ENCODE measurements around the gene SHLD2.

DNA sequence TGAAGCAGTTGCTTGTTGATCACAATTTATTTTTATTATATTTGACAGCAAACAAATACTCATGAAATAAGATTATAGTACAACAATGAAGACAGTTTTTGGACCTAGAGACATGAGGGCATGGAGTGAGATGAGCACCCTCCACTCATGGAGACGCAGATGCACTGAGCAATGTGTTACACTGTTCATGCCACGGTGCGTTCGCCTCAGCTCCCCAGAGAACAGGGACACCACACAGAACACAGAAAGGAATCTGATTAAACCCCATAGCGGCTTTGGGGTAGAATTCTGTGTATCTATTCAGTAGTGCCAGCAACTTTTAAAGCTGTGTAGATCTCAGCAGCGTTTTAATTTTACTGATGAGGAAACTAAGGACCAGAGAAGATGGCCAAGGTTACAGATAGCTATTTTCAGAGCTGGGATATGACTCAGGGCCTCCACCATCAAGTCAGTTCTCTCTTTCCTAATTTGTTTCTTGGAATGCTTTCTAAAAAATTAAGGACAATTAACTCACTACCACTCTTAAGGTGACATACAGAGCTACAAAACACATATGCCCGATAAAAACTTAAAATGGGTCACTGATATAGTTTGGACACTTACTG, 41.3 kb upstream of the SHLD2 start:
- TF ChIP-seq EZH2phosphoT487 (IDR thresholded peaks at IDR 0.05; ENCODE audit: insufficient read depth, low read depth) (no peak), EZH2 (IDR thresholded peaks at IDR 0.05; ENCODE audit: insufficient read depth, poor library complexity, severe bottlenecking) (no peak)
